AG04450 (cell line): Measurements from ENCODE around the gene PRCC. TPM values are rescaled to one million over a fixed set of nuclear protein-coding genes. Genes with fewer than 3 reads are reported as not detected.

Experiments used
- CTCF ChIA-PET: fragments of 300-600, 350-600 bp; formaldehyde crosslinking; extraction: SDS; loops from one replicate; lab custom pipeline; 2022; ENCODE audit warnings: antibody characterized with exemption, inconsistent platforms; lab: Charles Lee
- POLR2A ChIA-PET: fragments of 350-600 bp; formaldehyde crosslinking; extraction: SDS; loops from one replicate; lab custom pipeline; 2021; ENCODE audit warnings: antibody characterized with exemption, inconsistent platforms; lab: Yijun Ruan, JAX
- DNase-seq: peaks from one replicate; pipeline ENCODE4 v3.0.0-alpha.2; 2011; ENCODE audit warnings: low read depth, low spot score
- H3K27ac ChIP-seq: one replicate; pipeline ENCODE4 v1.5.1; 2012; ENCODE audit warnings: low read depth, low read length, control low read depth
- H3K27me3 ChIP-seq: one replicate; pipeline ENCODE4 v1.6.0; 2012; ENCODE audit warnings: low read length; ENCODE audit not compliant: control insufficient read depth, insufficient read depth
- H3K4me3 ChIP-seq: 2 replicates; pipeline ENCODE4 v1.5.1; 2011; ENCODE audit warnings: mild to moderate bottlenecking, low read depth, low read length, control low read depth
- H3K9me3 ChIP-seq: 2 replicates; pipeline ENCODE4 v1.5.1; 2012; ENCODE audit warnings: low read length; ENCODE audit not compliant: control insufficient read depth, insufficient read depth
- polyA plus RNA-seq: library from polyadenylated mRNA; depleted of rRNA; stranded (reverse); fragments of >200 nt; gene quantifications from 2 replicates; pipeline ENCODE4 v1.2.3, GENCODE V29; 2011
- TF ChIP-seq, protein P1 (sequence below): IDR thresholded peaks from 2 replicates; pipeline ENCODE4 v1.5.1; 2011; ENCODE audit warnings: low read depth, low read length, control low read depth, inconsistent platforms

Gene PRCC
- polyA plus RNA-seq, 1 experiment = 51.1 TPM

DNA sequence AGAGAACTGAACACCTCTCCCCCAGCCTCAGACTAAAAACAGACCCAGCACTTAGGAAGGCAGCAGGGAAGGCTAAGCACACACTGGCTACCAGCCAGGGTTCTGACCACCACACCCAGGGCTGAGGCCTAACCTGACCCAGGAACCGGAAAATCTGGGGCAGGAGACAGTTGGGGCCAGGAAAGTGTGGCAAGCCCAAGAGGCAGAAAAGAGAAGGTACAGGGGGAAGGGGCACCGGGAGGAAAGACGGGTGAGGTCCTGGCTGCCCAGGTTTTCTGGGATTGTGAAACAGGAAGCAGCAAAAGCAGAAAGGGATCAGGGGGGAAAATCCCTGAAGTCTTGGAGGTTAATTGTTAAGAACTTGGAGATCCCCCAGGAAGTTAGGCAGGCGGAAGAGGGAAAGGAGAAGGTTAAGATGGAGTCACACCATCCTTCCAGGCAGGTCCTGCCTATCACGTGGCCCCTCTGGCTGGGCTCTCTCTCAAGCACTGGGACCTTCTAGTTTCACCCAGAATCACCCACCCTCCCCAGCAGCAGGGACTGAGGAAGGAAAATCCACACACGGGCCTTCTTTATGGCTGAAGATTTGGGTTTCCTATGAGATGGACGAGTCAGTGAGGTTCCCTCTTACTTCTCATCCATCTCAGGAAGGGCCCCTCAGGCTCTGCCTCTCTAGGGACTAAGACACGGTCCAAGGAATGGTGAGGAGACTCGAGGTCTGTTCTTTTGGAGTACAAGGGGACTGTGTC, 18.5 kb upstream of the PRCC start:
- POLR2A ChIA-PET = no interaction called here
- DNase-seq = no peak
- peak overlapping the region; percentile 96 for H3K27ac ChIP-seq

DNA sequence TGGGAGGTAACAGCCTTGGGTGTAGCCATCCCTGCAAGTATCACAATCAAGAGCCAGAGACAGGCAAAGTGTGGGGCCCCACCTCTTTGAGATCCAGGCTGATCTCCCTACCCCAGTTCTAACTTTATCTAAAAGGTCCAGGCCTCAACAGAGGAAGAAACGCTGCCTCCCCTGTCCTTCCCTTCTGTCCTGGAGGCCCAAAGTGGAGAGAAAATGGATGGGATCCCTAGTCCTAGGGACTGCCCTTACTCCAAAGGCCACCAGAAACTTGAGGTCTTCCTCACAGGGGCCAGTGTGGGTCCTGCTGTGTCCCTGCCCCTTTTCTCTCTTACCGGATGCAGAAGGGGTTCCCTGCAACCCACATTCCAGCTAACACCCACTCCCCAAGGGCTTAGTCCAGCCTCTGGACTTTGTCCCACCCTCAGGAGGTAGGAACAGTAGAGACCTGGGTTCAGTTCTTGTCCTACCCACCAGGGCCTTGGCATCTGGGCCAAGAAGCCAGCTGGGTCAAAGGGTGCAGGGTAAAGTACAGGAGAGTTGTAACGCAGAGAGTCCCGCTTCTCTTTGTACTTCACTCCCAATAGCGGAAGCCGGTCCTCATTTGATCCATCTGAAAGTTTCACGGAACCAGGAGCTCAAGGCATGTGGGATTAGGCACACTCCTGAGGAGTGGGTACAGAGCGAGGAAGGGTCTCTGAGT, 17.8 kb upstream of the PRCC start:
- Histone ChIP-seq H3K27ac (peak overlapping the region; percentile 96), H3K27me3 (no peaks in the 10 kb centered on the region), H3K9me3 (peaks cover 5% of the 10 kb centered on the region; the same call in 1 of the 2 replicates), H3K4me3 (peak overlapping the region; percentile 94)
- DNase-seq = no peak
- POLR2A ChIA-PET = no interaction called here
- TF ChIP-seq, protein P1, sequence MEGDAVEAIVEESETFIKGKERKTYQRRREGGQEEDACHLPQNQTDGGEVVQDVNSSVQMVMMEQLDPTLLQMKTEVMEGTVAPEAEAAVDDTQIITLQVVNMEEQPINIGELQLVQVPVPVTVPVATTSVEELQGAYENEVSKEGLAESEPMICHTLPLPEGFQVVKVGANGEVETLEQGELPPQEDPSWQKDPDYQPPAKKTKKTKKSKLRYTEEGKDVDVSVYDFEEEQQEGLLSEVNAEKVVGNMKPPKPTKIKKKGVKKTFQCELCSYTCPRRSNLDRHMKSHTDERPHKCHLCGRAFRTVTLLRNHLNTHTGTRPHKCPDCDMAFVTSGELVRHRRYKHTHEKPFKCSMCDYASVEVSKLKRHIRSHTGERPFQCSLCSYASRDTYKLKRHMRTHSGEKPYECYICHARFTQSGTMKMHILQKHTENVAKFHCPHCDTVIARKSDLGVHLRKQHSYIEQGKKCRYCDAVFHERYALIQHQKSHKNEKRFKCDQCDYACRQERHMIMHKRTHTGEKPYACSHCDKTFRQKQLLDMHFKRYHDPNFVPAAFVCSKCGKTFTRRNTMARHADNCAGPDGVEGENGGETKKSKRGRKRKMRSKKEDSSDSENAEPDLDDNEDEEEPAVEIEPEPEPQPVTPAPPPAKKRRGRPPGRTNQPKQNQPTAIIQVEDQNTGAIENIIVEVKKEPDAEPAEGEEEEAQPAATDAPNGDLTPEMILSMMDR = no peak
- CTCF ChIA-PET = no interaction called here

More for the DNA sequence above, 18.5 kb upstream of the PRCC start:
- Histone ChIP-seq H3K4me3 (peak overlapping the region; percentile 94), H3K27me3 (no peaks in the 10 kb centered on the region), H3K9me3 (peaks cover 5% of the 10 kb centered on the region; the same call in 1 of the 2 replicates)
- CTCF ChIA-PET = interaction anchor here (1.2 to 1.6 kb wide), 3 partner anchors 12 to 111 kb away, joined by 3 to 8 read pairs (median 3); no protein-coding TSS in a partner anchor
- TF ChIP-seq, protein P1 = no peak

DNA sequence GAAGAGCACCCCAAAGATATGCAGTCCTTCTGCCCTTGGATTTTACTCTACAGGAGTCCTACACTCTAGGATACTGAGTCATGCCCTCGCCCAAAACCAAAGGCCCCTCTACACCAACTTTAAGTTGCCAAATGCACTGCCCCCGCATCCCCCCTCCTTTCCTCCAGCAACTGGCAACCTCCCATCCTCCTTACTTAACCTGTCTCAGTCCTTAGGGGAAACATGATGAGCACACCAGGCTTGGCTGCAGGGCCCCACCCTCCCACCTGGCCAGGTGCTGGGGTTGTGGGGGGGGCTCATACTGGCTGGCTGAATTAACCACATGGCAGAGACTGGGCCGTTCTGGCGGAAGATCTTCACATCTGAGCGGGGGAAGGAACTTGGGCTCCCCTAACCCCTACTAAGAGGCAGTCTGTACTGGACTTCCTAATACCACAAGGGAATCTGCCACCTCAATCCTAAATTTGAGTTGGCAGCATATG, 17.1 kb upstream of the PRCC start:
- POLR2A ChIA-PET = interaction anchor here (2.3 to 3.2 kb wide), 2 partner anchors 16 to 22 kb away, joined by 20 to 24 read pairs; partner anchors contain the start of genes ISG20L2, METTL25B and PRCC
- Histone ChIP-seq H3K27me3 (no peaks in the 10 kb centered on the region), H3K9me3 (peaks cover 5% of the 10 kb centered on the region; the same call in 1 of the 2 replicates), H3K27ac (peak overlapping the region; percentile 96), H3K4me3 (peak overlapping the region; percentile 94)
- CTCF ChIA-PET = interaction anchor here (0.7 kb wide), 1 partner anchor 59 kb away, joined by 4 read pairs; no protein-coding TSS in a partner anchor
- TF ChIP-seq, protein P1 = no peak
- no peak for DNase-seq

DNA sequence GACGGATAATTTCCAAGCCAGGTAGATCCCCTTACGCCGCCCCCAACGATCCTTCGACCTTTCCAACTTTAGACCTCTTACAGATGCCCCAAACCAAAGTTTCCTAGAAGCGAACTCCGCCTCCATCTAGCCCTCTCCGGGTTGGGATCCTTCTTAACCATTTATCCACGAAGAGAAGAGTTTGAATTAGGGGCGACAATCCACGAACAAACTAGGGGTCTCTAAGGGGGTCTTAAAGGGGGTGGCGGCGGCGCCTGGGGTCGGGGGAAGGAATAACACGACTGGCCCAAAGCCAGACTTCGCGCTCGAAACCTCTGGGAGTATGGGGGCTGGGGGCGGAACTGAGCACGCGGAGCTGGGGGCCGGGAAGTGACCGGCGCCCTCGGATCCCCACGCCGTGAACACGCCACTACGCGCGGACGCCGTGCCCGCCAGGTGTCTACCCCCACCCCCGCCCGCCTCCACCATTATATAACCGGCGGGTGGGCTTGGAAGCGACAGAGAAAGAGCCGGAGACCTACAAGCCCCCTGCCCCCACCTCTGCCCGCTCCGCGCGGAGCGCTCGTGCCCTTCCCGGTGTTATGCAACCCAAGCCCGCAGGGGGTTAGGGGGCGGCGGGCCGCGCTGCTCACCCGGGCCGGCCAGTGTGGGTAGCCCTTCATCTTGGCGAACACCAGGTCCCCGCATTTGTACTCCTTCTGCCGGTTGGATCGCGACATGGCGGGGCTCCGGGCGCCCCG, 16.5 kb upstream of the PRCC start:
- no peak for DNase-seq
- Histone ChIP-seq H3K9me3 (peaks cover 5% of the 10 kb centered on the region; the same call in 1 of the 2 replicates), H3K27ac (peak overlapping the region; percentile 73), H3K4me3 (peak overlapping the region; percentile 94), H3K27me3 (no peaks in the 10 kb centered on the region)
- ChIA-PET POLR2A (interaction anchor here (0.6 to 3.2 kb wide), 6 partner anchors 9 to 109 kb away, joined by 3 to 26 read pairs (median 12); partner anchors contain the start of genes ISG20L2, METTL25B, MRPL24 and PRCC), CTCF (interaction anchor here (0.7 to 1.9 kb wide), 3 partner anchors 25 to 140 kb away, joined by 4 to 10 read pairs (median 4); no protein-coding TSS in a partner anchor)
- TF ChIP-seq, protein P1 = no peak
